Tibial nerve (tissue), 4 donors: ENCODE results near the gene P2RY8. TPM values are rescaled to one million over a fixed set of nuclear protein-coding genes. Genes with fewer than 3 reads are reported as not detected.

ENCODE experiments used
- DNase-seq, 2 donors: peaks; one replicate each; pipeline ENCODE4 v3.0.0-alpha.2; 2019; ENCODE audit warnings: low spot score in 2 of 2
- H3K27ac ChIP-seq, 4 donors: fragments of 200-600 bp; sonication (generic) in 3 of 4; one replicate each; pipeline ENCODE4 v1.5.1; 2017 to 2019; ENCODE audit warnings: mild to moderate bottlenecking in 1 of 4
- H3K27me3 ChIP-seq, 2 donors: fragments of 200-600 bp; sonication (generic) in 1 of 2; one replicate each; pipeline versions ENCODE4 v1.5.1 to v1.6.0; 2017 to 2019
- H3K36me3 ChIP-seq, 3 donors: fragments of 200-600 bp; sonication (generic); one replicate each; pipeline ENCODE4 v1.5.1; 2018 to 2019
- H3K4me1 ChIP-seq, 4 donors: fragments of 200-600 bp; sonication (generic) in 3 of 4; one replicate each; pipeline ENCODE4 v1.5.1; 2017 to 2019
- H3K4me3 ChIP-seq, 4 donors: fragments of 200-600 bp; sonication (generic) in 3 of 4; one replicate each; pipeline ENCODE4 v1.5.1; 2017 to 2019; ENCODE audit warnings: mild to moderate bottlenecking in 1 of 4, moderate library complexity in 1 of 4
- H3K9me3 ChIP-seq, 4 donors: fragments of 200-600 bp; sonication (generic) in 3 of 4; one replicate each; pipeline ENCODE4 v1.5.1; 2017 to 2019
- CTCF ChIP-seq, 5 experiments: fragments of 200-600 bp in 3 of 5; fragments of 450-650 bp in 2 of 5; sonication (generic) in 3 of 5; IDR thresholded peaks; one replicate each; pipeline ENCODE4 v1.5.1; 2016 to 2019; ENCODE audit warnings: antibody characterized with exemption in 5 of 5, mild to moderate bottlenecking in 3 of 5, moderate library complexity in 2 of 5
- EP300 ChIP-seq, 2 donors: sonication (generic); formaldehyde crosslinking; IDR thresholded peaks; one replicate each; pipeline ENCODE4 v1.6.1; 2017; ENCODE audit warnings: antibody characterized with exemption in 2 of 2, mild to moderate bottlenecking in 1 of 2
- POLR2A ChIP-seq, 2 donors: fragments of 450-650 bp; IDR thresholded peaks; one replicate each; pipeline ENCODE4 v1.6.1; 2017; ENCODE audit warnings: antibody characterized with exemption in 2 of 2, mild to moderate bottlenecking in 2 of 2, moderate library complexity in 2 of 2
- WGBS, 2 donors: methylation state at CpG; one replicate each; pipeline ENCODE4 v1.1.5; 2018; 5-methylcytosine and 5-hydroxymethylcytosine counted together
- total RNA-seq, 4 donors: library from RNA; depleted of rRNA; stranded (reverse); fragments of >200 nt; gene quantifications; one replicate each; pipeline ENCODE4 v1.1.0, GENCODE V29; 2016

The P2RY8 gene
- total RNA-seq, 4 donors from 2014 or later: 0.84 to 2.8 (median 1.2) TPM

DNA sequence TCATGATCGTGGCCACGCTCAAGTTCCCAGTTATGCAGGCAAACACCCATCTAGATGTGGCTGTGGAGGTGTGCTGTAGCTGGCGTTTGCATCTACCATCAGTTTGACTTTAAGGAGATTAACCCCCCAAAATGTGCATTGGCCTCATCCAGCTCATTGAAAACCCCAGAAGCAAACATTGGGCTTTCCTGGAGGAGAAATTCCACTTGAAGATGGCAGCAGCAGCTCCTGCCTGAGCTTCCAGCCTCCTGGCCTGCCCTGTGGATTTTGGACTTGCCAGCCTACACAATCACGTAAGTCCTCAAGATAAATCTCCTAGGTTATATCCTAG is 114.9 kb downstream of the P2RY8 start:
- Histone ChIP-seq H3K9me3 (peaks cover 0 to 27% (median 4%) of the 10 kb centered on the region in 4 donors), H3K4me1 (no peaks in the 10 kb centered on the region), H3K36me3 (peaks cover 5 to 88% (median 12%) of the 10 kb centered on the region in 3 donors), H3K27ac (no peak overlapping the region), H3K27me3 (no peaks in the 10 kb centered on the region), H3K4me3 (no peak overlapping the region)
- TF ChIP-seq EP300 (IDR thresholded peaks at IDR 0.05) (no peak), CTCF (IDR thresholded peaks at IDR 0.05) (no peak), POLR2A (IDR thresholded peaks at IDR 0.05) (no peak)
- 97 to 98% methylated on average over 4 of the region's 4 CpGs for WGBS, 2 donors
- no peak for DNase-seq

DNA sequence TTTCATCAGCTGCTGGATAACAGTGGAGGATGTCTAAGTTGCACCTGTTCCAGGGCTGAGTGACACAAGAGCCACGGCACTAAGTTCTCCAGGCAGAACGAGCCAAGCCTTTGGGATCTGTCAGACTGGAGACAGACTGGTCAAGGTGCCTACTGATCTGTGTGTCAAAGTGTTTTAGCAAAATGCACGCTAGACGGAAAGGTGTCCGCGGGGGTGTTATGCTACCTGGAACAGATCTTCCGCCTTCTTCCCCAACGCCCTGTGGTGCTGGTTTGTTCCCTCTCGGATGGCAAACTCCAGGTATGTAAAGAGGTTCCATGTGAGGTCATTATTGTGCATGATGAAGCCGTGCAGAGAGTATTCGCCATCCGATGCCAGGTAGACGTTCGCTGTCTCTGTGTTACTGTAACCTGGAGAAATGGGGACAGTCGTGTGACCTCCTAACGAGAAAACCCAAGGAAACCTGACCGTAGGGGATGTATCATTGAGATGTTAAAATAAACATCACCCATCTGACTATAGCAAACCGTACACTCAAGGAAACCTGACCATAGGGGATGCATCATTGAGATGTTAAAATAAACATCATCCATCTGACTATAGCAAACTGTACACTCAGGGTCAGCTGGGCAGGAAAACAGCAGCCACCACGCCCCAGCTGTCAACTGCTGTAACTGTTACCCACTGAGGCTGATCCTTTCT is 115.4 kb downstream of the P2RY8 start:
- no peak overlapping the region for H3K4me3 ChIP-seq
- peaks cover 5 to 92% (median 12%) of the 10 kb centered on the region in 3 donors for H3K36me3 ChIP-seq
- peaks cover 0 to 27% (median 4%) of the 10 kb centered on the region in 4 donors for H3K9me3 ChIP-seq
- no peaks in the 10 kb centered on the region for H3K4me1 ChIP-seq
- no peak overlapping the region for H3K27ac ChIP-seq
- no peaks in the 10 kb centered on the region for H3K27me3 ChIP-seq
- 98 to 99% methylated on average over 19 of the region's 19 CpGs for WGBS, 2 donors
- TF ChIP-seq EP300 (IDR thresholded peaks at IDR 0.05) (no peak), POLR2A (IDR thresholded peaks at IDR 0.05) (no peak), CTCF (IDR thresholded peaks at IDR 0.05) (no peak)
- no peak for DNase-seq

DNA sequence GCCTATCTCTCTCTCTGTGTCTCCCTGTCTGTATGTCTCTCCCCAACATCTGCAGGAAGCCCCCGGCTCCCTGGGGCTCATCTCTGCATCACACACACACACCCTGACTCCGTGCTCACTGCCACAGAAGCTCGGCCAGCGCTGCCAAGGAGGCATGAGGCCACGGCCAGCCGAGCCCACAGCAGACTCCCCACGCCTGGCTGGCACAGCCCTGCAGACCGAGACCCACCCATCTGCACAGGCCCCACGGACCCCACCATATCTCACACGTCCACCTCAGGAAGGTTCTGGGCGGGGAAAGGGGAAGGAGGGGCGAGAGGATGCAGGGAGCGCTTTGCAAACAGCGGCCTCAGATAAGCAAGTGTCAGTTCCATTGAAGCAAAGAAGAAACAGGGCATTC is 116.6 kb downstream of the P2RY8 start:
- Histone ChIP-seq H3K27ac (no peak overlapping the region), H3K4me1 (no peaks in the 10 kb centered on the region), H3K27me3 (no peaks in the 10 kb centered on the region), H3K9me3 (peaks cover 0 to 27% (median 4%) of the 10 kb centered on the region in 4 donors), H3K4me3 (no peak overlapping the region), H3K36me3 (peaks cover 5 to 92% (median 12%) of the 10 kb centered on the region in 3 donors)
- DNase-seq: no peak
- TF ChIP-seq POLR2A (IDR thresholded peaks at IDR 0.05) (no peak), EP300 (IDR thresholded peaks at IDR 0.05) (no peak), CTCF (IDR thresholded peaks at IDR 0.05) (no peak)
- 74 to 77% methylated on average over 14 of the region's 14 CpGs for WGBS, 2 donors

- H3K27me3 ChIP-seq: no peaks in the 10 kb centered on the region
- no peak for TF ChIP-seq CTCF (IDR thresholded peaks at IDR 0.05)
- TF ChIP-seq EP300 (IDR thresholded peaks at IDR 0.05): no peak
- H3K4me3 ChIP-seq: no peak overlapping the region
- H3K36me3 ChIP-seq: peaks cover 5 to 87% (median 8%) of the 10 kb centered on the region in 3 donors
- no peak overlapping the region for H3K27ac ChIP-seq
- H3K4me1 ChIP-seq: no peaks in the 10 kb centered on the region
- peaks cover 0 to 27% (median 4%) of the 10 kb centered on the region in 4 donors for H3K9me3 ChIP-seq
- 87 to 88% methylated on average over 19 of the region's 19 CpGs for WGBS, 2 donors
- no peak for DNase-seq
These were observed 117.2 kb downstream of the P2RY8 start for GRCh38 chrX:1419545-1420355.
